OCI-LY3 (cell line): Measurements from ENCODE around the gene RAP1GAP.

ENCODE experiments used
- H2AFZ ChIP-seq: fragments of 200-600, 300-600 bp; shearing (Covaris generic); 2 replicates; pipeline ENCODE4 v1.6.0; 2014; ENCODE audit warnings: antibody characterized with exemption, low read depth, low read length
- H3K27ac ChIP-seq: fragments of 200-600, 300-600 bp; sonication (generic); 2 replicates; pipeline ENCODE4 v1.5.1; 2014; ENCODE audit warnings: mild to moderate bottlenecking, low read length, moderate library complexity, mixed read lengths
- H3K27me3 ChIP-seq: fragments of 200-600, 300-600 bp; sonication (generic); 2 replicates; pipeline ENCODE4 v1.6.1; 2014; ENCODE audit warnings: low read depth, low read length, mixed read lengths
- H3K36me3 ChIP-seq: fragments of 200-600, 300-600 bp; sonication (generic); replicated peaks from 2 replicates; pipeline ENCODE3; 2014; ENCODE audit warnings: low read depth, low read length, mixed read lengths
- H3K4me1 ChIP-seq: fragments of 300-600, 200-600 bp; sonication (generic); 2 replicates; pipeline ENCODE4 v1.6.1; 2014; ENCODE audit warnings: low read length, mixed read lengths
- H3K4me2 ChIP-seq: fragments of 200-600, 300-600 bp; sonication (generic); 2 replicates; pipeline ENCODE4 v1.6.1; 2014; ENCODE audit warnings: low read length, mixed read lengths
- H3K4me3 ChIP-seq: fragments of 300-600, 200-600 bp; sonication (generic); 2 replicates; pipeline ENCODE4 v1.5.1; 2014; ENCODE audit warnings: antibody characterized with exemption, mild to moderate bottlenecking, low read length, moderate library complexity
- H3K79me2 ChIP-seq: fragments of 300-600, 200-600 bp; shearing (Covaris generic); 2 replicates; pipeline ENCODE4 v1.6.1; 2014; ENCODE audit warnings: mild to moderate bottlenecking, low read length, mixed read lengths
- H3K9ac ChIP-seq: fragments of 300-600, 200-600 bp; shearing (Covaris generic); 2 replicates; pipeline ENCODE4 v1.6.0; 2014; ENCODE audit warnings: mild to moderate bottlenecking, low read length, moderate library complexity
- H3K9me3 ChIP-seq: fragments of 200-600, 300-600 bp; shearing (Covaris generic); 2 replicates; pipeline ENCODE4 v1.6.1; 2014; ENCODE audit warnings: low read length, mixed read lengths; ENCODE audit not compliant: insufficient read depth
- H4K20me1 ChIP-seq: fragments of 200-600, 300-600 bp; sonication (generic); 2 replicates; pipeline ENCODE4 v1.6.1; 2016; ENCODE audit warnings: low read length, mixed read lengths; ENCODE audit not compliant: insufficient read depth
- CTCF ChIP-seq: fragments of 200-600, 300-600 bp; sonication (generic); IDR thresholded peaks from 2 replicates; pipeline ENCODE4 v1.5.1; 2014; ENCODE audit warnings: antibody characterized with exemption, low read length, low read depth
- EZH2phosphoT487 ChIP-seq: fragments of 200-600 bp; shearing (Covaris generic); IDR thresholded peaks from 2 replicates; pipeline ENCODE4 v1.6.1; 2018; ENCODE audit warnings: antibody characterized with exemption, mixed run types, low read depth

The RAP1GAP gene

GRCh38 chr1:21685946-21686678 lies 17.0 kb upstream of the RAP1GAP start:
- no peak overlapping the region for H3K4me3 ChIP-seq
- H3K79me2 ChIP-seq = no peaks in the 10 kb centered on the region
- H3K36me3 ChIP-seq = peaks cover 14% of the 10 kb centered on the region
- no peak overlapping the region for H2AFZ ChIP-seq
- no peaks in the 10 kb centered on the region for H3K4me1 ChIP-seq
- no peak for TF ChIP-seq EZH2phosphoT487
- no peak for TF ChIP-seq CTCF
- H3K27ac ChIP-seq = no peak overlapping the region
- H3K27me3 ChIP-seq = no peaks in the 10 kb centered on the region
- H3K9ac ChIP-seq = no peak overlapping the region
- no peaks in the 10 kb centered on the region for H4K20me1 ChIP-seq
- no peaks in the 10 kb centered on the region for H3K9me3 ChIP-seq
- no peak overlapping the region for H3K4me2 ChIP-seq

GRCh38 chr1:21681426-21681825 lies 12.3 kb upstream of the RAP1GAP start:
- no peaks in the 10 kb centered on the region for H3K9me3 ChIP-seq
- no peaks in the 10 kb centered on the region for H3K79me2 ChIP-seq
- no peak overlapping the region for H3K4me2 ChIP-seq
- H3K4me3 ChIP-seq = no peak overlapping the region
- peaks cover under 1% of the 10 kb centered on the region for H3K36me3 ChIP-seq
- no peaks in the 10 kb centered on the region for H4K20me1 ChIP-seq
- H2AFZ ChIP-seq = no peak overlapping the region
- no peaks in the 10 kb centered on the region for H3K27me3 ChIP-seq
- H3K4me1 ChIP-seq = no peaks in the 10 kb centered on the region
- H3K27ac ChIP-seq = no peak overlapping the region
- TF ChIP-seq CTCF (no peak), EZH2phosphoT487 (no peak)
- no peak overlapping the region for H3K9ac ChIP-seq

GRCh38 chr1:21680918-21681317 lies 11.8 kb upstream of the RAP1GAP start:
- Histone ChIP-seq H2AFZ (no peak overlapping the region), H3K27ac (no peak overlapping the region), H3K9ac (no peak overlapping the region), H3K79me2 (no peaks in the 10 kb centered on the region), H3K36me3 (no peaks in the 10 kb centered on the region), H4K20me1 (no peaks in the 10 kb centered on the region), H3K9me3 (no peaks in the 10 kb centered on the region), H3K4me1 (no peaks in the 10 kb centered on the region), H3K27me3 (no peaks in the 10 kb centered on the region), H3K4me2 (no peak overlapping the region), H3K4me3 (no peak overlapping the region)
- no peak for TF ChIP-seq EZH2phosphoT487
- TF ChIP-seq CTCF = no peak

GRCh38 chr1:21680381-21680780 lies 11.2 kb upstream of the RAP1GAP start:
- H3K9me3 ChIP-seq = no peaks in the 10 kb centered on the region
- no peaks in the 10 kb centered on the region for H3K27me3 ChIP-seq
- no peaks in the 10 kb centered on the region for H4K20me1 ChIP-seq
- no peak overlapping the region for H2AFZ ChIP-seq
- no peak overlapping the region for H3K27ac ChIP-seq
- H3K4me1 ChIP-seq = no peaks in the 10 kb centered on the region
- H3K4me2 ChIP-seq = no peak overlapping the region
- H3K79me2 ChIP-seq = no peaks in the 10 kb centered on the region
- no peaks in the 10 kb centered on the region for H3K36me3 ChIP-seq
- no peak overlapping the region for H3K9ac ChIP-seq
- H3K4me3 ChIP-seq = no peak overlapping the region
- TF ChIP-seq EZH2phosphoT487 (no peak), CTCF (no peak)
